ENCODE results near the gene PALD1. TPM values are rescaled to one million over a fixed set of nuclear protein-coding genes. Genes with fewer than 3 reads are reported as not detected.

Gene PALD1
- total and polyA plus RNA-seq, 2 experiments from 2014 or later = 11.9 to 58.2 TPM

DNA sequence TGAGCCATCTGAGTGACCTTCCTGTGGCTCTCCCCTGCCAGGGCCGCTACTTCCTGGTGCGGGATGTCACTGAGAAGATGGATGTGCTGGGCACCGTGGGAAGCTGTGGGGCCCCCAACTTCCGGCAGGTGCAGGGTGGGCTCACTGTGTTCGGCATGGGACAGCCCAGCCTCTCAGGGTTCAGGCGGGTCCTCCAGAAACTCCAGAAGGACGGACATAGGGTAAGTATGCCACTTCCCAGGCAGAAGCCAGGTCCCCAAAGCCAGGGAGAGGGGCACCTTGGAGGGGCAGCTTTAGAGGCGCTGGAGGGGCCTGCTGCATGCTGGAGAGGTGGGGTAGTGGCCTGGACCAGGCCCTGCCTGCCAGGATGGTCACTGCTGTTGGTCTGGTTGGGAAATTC is 51.3 kb downstream of the PALD1 start:
- Mint-ChIP-seq H3K4me3 (no peak overlapping the region), H3K4me1 (peaks cover 5% of the 10 kb centered on the region), H3K27ac (no peak overlapping the region), H3K27me3 (ENCODE audit: insufficient read depth, low read depth, poor library complexity) (peaks cover 14% of the 10 kb centered on the region), H3K36me3 (ENCODE audit: low read depth) (peaks cover 9% of the 10 kb centered on the region; the same call in 1 of the 3 replicates), H3K9me3 (no peaks in the 10 kb centered on the region)
- H3K27ac ChIP-seq (ENCODE audit: low read depth) = no peak overlapping the region
- DNase-seq (ENCODE audit: low spot score) (no peak), ATAC-seq (no peak)
- H4K20me1 ChIP-seq (replicated peaks; ENCODE audit: insufficient read depth) = 0 out of 2 replicates have a peak, but pooled peaks cover 3% of the 10 kb centered on the region
- no peaks in the 10 kb centered on the region for H3F3A ChIP-seq (replicated peaks; ENCODE audit: low read depth)
- H3K9me2 ChIP-seq (ENCODE audit: insufficient read depth) = no peaks in the 10 kb centered on the region
- no peak overlapping the region for H2AFZ ChIP-seq
- TF ChIP-seq, protein P1, sequence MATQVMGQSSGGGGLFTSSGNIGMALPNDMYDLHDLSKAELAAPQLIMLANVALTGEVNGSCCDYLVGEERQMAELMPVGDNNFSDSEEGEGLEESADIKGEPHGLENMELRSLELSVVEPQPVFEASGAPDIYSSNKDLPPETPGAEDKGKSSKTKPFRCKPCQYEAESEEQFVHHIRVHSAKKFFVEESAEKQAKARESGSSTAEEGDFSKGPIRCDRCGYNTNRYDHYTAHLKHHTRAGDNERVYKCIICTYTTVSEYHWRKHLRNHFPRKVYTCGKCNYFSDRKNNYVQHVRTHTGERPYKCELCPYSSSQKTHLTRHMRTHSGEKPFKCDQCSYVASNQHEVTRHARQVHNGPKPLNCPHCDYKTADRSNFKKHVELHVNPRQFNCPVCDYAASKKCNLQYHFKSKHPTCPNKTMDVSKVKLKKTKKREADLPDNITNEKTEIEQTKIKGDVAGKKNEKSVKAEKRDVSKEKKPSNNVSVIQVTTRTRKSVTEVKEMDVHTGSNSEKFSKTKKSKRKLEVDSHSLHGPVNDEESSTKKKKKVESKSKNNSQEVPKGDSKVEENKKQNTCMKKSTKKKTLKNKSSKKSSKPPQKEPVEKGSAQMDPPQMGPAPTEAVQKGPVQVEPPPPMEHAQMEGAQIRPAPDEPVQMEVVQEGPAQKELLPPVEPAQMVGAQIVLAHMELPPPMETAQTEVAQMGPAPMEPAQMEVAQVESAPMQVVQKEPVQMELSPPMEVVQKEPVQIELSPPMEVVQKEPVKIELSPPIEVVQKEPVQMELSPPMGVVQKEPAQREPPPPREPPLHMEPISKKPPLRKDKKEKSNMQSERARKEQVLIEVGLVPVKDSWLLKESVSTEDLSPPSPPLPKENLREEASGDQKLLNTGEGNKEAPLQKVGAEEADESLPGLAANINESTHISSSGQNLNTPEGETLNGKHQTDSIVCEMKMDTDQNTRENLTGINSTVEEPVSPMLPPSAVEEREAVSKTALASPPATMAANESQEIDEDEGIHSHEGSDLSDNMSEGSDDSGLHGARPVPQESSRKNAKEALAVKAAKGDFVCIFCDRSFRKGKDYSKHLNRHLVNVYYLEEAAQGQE (IDR thresholded peaks at IDR 0.05; ENCODE audit: unreplicated experiment) = no peak
- TF ChIP-seq, protein P2, sequence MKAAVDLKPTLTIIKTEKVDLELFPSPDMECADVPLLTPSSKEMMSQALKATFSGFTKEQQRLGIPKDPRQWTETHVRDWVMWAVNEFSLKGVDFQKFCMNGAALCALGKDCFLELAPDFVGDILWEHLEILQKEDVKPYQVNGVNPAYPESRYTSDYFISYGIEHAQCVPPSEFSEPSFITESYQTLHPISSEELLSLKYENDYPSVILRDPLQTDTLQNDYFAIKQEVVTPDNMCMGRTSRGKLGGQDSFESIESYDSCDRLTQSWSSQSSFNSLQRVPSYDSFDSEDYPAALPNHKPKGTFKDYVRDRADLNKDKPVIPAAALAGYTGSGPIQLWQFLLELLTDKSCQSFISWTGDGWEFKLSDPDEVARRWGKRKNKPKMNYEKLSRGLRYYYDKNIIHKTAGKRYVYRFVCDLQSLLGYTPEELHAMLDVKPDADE (IDR thresholded peaks at IDR 0.05) = no peak
- TF ChIP-seq, protein P3, sequence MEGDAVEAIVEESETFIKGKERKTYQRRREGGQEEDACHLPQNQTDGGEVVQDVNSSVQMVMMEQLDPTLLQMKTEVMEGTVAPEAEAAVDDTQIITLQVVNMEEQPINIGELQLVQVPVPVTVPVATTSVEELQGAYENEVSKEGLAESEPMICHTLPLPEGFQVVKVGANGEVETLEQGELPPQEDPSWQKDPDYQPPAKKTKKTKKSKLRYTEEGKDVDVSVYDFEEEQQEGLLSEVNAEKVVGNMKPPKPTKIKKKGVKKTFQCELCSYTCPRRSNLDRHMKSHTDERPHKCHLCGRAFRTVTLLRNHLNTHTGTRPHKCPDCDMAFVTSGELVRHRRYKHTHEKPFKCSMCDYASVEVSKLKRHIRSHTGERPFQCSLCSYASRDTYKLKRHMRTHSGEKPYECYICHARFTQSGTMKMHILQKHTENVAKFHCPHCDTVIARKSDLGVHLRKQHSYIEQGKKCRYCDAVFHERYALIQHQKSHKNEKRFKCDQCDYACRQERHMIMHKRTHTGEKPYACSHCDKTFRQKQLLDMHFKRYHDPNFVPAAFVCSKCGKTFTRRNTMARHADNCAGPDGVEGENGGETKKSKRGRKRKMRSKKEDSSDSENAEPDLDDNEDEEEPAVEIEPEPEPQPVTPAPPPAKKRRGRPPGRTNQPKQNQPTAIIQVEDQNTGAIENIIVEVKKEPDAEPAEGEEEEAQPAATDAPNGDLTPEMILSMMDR (conservative IDR thresholded peaks at IDR 0.05; ENCODE audit: low read depth in 2 of 2) = no peak
- no peak for TF ChIP-seq POLR2AphosphoS5 (IDR thresholded peaks at IDR 0.05; ENCODE audit: low read depth)
- H3K4me1 ChIP-seq (ENCODE audit: insufficient read depth) = no peaks in the 10 kb centered on the region
- H3K36me3 ChIP-seq (ENCODE audit: insufficient read depth) = no peaks in the 10 kb centered on the region
- no peak overlapping the region for H3K4me2 ChIP-seq
- no peaks in the 10 kb centered on the region for H3K27me3 ChIP-seq (ENCODE audit: insufficient read depth)
- no peaks in the 10 kb centered on the region for H3K79me2 ChIP-seq (replicated peaks; ENCODE audit: insufficient read depth)
- no peak overlapping the region for H3K4me3 ChIP-seq

DNA sequence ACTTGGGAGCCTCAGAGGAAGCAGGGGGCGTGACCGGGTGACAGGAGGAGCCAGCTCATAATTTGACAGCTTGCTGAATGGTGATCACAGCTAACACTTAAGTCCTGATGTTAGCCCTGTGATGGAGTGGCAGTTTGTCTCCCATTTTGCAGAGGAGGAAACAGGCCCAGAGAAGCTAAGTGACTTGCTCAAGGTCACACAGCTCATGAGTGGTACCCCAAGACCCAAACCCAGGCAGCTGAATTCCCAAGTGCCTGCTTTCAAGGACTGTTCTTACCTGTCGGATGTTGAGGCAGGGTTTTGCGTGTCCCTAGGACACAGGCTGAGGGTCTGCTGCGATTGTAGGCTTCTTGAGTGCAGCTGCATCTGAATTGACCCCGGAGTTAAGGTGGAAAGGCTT is 51.7 kb downstream of the PALD1 start:
- Mint-ChIP-seq H3K27me3 (ENCODE audit: insufficient read depth, low read depth, poor library complexity) (peaks cover 14% of the 10 kb centered on the region), H3K27ac (no peak overlapping the region), H3K4me1 (peaks cover 5% of the 10 kb centered on the region), H3K9me3 (no peaks in the 10 kb centered on the region), H3K36me3 (ENCODE audit: low read depth) (peaks cover 9% of the 10 kb centered on the region; the same call in 1 of the 3 replicates), H3K4me3 (no peak overlapping the region)
- TF ChIP-seq JUNB (IDR thresholded peaks at IDR 0.05; ENCODE audit: unreplicated experiment) (no peak), POLR2AphosphoS5 (IDR thresholded peaks at IDR 0.05; ENCODE audit: low read depth) (no peak), CREB1 (CRISPR knock-in tag; IDR thresholded peaks at IDR 0.05; ENCODE audit: low read depth) (no peak), ZNF114 (CRISPR knock-in tag; IDR thresholded peaks at IDR 0.05) (no peak), NANOG (IDR thresholded peaks at IDR 0.05; ENCODE audit: borderline replicate concordance) (no peak), EZH2 (IDR thresholded peaks at IDR 0.05; ENCODE audit: low read depth, unreplicated experiment) (no peak), STAT1 (IDR thresholded peaks at IDR 0.05; ENCODE audit: unreplicated experiment) (no peak), EZH2phosphoT487 (IDR thresholded peaks at IDR 0.05; ENCODE audit: unreplicated experiment) (no peak)
- H3F3A ChIP-seq (replicated peaks; ENCODE audit: low read depth) = no peaks in the 10 kb centered on the region
- H3K4me3 ChIP-seq = no peak overlapping the region
- 0 out of 2 replicates have a peak, but pooled peaks cover 3% of the 10 kb centered on the region for H4K20me1 ChIP-seq (replicated peaks; ENCODE audit: insufficient read depth)
- no peaks in the 10 kb centered on the region for H3K79me2 ChIP-seq (replicated peaks; ENCODE audit: insufficient read depth)
- ATAC-seq = no peak
- H2AFZ ChIP-seq = no peak overlapping the region
- H3K4me2 ChIP-seq = no peak overlapping the region
- no peaks in the 10 kb centered on the region for H3K4me1 ChIP-seq (ENCODE audit: insufficient read depth)
- H3K9me2 ChIP-seq (ENCODE audit: insufficient read depth) = no peaks in the 10 kb centered on the region
- no peak overlapping the region for H3K27ac ChIP-seq (ENCODE audit: low read depth)
- H3K27me3 ChIP-seq (ENCODE audit: insufficient read depth) = no peaks in the 10 kb centered on the region
- no peaks in the 10 kb centered on the region for H3K36me3 ChIP-seq (ENCODE audit: insufficient read depth)
- DNase-seq (ENCODE audit: low spot score) = no peak
